Activated naive CD8-positive, alpha-beta T cell treated with anti-CD3 and anti-CD28 coated beads, Interleukin-2, amount 50 U/mL, for 16 hours (primary cell): Measurements from ENCODE around the gene TUBE1.
A peak's percentile ranks its signal among the peaks of the same experiment; 100 is the strongest.

ENCODE experiments used
- DNase-seq: peaks from one replicate; pipeline ENCODE4 v3.0.0-alpha.2; 2020; ENCODE audit warnings: low read depth, low spot score

Gene TUBE1

GRCh38 chr6:112036088-112036637 lies 51.1 kb downstream of the TUBE1 start:
- no peak for DNase-seq

- DNase-seq = no peak
These were observed 52.7 kb downstream of the TUBE1 start for GRCh38 chr6:112034616-112034995.

DNA sequence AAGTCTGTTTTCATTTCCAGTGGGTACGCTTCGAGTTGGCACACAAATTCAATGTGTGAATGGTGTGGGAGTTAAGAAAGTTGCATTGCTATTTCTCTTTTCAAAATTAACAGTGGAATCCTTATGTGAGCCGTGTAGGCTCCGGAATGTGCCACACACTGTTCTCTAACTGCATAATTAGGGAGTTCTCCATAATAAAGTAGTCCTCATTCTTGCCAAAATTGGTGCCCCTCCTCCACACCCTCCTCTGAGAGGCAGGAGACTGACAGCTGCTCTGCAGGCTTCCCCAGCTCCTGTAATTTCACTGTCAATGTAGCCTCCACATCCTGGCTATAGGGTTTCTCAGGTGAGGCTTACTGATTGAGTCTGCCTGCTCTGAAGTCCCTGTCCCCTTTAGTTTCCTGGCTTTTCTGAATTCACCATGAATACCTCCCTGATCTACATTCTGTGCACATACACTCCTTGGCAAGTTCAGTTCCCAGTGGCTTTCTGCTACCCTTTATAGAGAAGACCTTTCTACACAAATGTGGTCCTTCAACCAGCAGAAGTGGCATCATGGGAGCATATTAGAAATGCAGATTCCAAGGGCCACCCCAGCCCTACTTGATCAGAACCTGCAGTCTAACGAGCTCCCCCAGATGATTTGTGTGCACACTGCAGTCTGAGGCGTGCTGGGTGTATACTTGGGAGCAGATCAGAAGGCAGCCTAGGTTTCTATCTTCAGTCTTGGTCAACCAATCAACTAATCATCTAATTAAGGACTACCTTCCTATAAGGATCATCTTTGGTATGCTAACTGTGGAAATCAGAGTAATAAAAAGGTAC lies 53.3 kb downstream of the TUBE1 start:
- no peak for DNase-seq

- DNase-seq = no peak
These were observed 54.6 kb downstream of the TUBE1 start for GRCh38 chr6:112032728-112033127.

DNA sequence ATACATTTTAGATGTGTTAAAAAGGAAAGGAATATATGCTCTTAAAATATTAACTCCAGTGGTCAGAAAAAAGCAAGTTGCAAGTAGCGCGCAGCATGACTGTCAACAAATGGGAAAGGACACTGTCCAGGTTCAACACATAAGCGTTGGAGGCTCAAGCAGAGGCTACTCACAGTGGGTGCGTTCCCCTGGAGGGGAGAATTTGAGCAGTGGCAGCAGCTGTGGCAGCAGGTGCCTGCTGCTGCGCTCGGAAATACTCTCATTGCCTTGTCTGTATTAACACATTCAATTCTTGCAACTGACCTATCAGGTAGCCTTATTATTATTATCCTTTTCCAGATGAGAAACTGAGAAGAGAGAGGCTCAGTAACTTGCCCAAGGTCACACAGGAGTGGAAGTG lies 55.3 kb downstream of the TUBE1 start:
- DNase-seq = no peak

- DNase-seq = no peak
These were observed 56.2 kb downstream of the TUBE1 start for GRCh38 chr6:112030961-112031660.

DNA sequence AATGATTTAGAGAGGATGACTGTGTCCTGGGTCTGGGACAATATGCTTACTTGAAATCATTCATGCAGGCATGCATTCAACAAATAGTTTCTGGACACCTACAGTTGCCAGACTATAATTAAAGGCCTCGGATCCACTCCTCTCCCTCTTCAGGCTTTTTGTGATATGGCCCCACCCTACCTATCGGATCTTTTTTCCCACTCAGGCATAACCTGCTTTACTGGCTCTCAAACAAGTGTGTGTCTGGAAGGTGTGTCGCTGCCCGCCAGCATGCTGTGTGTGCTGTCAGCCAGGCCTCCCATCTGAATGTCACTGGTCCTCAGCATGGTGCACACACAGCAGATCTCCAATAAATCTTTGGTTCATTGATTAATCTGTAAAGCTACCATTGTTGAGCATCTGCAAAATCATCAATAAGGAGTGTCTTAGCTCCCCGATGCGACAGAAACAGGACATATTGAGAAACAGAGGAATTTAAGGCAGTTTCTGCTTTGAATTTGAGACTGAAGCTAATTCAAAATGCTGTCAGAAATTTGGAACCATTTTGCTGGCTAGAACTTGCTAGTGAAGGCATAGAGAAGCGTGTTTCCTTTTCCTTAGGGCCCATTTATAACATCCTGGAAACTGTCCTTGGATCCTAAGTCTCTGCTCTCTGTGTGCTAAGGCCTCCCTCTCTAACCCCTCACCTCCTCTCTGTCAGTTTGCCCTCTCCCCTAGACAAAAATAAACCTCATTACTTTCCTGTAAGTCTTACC lies 56.9 kb downstream of the TUBE1 start:
- DNase-seq = no peak

GRCh38 chr6:112029045-112029822 lies 58.0 kb downstream of the TUBE1 start:
- DNase-seq = peak; percentile 27

GRCh38 chr6:112027942-112028674 lies 59.2 kb downstream of the TUBE1 start:
- DNase-seq = no peak

GRCh38 chr6:112026933-112027332 lies 60.3 kb downstream of the TUBE1 start:
- no peak for DNase-seq

- no peak for DNase-seq
These were observed 62.8 kb downstream of the TUBE1 start for GRCh38 chr6:112024464-112024863.

DNA sequence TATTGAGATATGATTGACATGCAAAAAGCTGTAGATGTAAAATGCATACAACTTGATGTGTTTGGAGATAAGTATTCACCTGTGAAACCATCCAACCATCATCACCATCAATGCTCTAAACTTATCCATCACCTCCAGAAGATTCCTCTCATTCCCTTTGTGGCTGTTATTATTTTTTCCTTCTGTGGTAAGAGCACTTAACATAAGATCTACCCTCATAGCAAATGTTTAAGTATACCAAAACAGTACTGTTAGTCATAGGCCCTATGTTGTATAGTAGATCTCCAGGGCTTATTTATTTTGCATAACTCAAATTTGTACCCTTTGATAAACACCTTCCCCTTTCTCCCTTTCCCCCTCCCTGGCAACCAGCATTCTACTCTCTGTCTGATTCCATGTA lies 64.5 kb downstream of the TUBE1 start:
- DNase-seq = no peak

GRCh38 chr6:112021691-112022310 lies 65.5 kb downstream of the TUBE1 start:
- no peak for DNase-seq
